ENCODE results near the gene LRRFIP1.
"Not testable (repeated sequence)": the region's sequence is repeated elsewhere in the genome, so short reads cannot be mapped to it uniquely, and the experiment has no call there.

LRRFIP1 gene

GRCh38 chr2:237779521-237779920 is 152.1 kb downstream of the LRRFIP1 start:
- no peaks in the 10 kb centered on the region for H3K9me2 ChIP-seq (replicated peaks; ENCODE audit: insufficient read depth, low read length)
- H3K36me3 ChIP-seq (replicated peaks; ENCODE audit: insufficient read depth, low read length): 0 out of 2 replicates have a peak, but pooled peaks cover 4% of the 10 kb centered on the region

GRCh38 chr2:237782181-237782580 is 154.8 kb downstream of the LRRFIP1 start:
- TF ChIP-seq CTCF (IDR thresholded peaks at IDR 0.05; ENCODE audit: low read length): no peak
- TF ChIP-seq EZH2 (optimal IDR thresholded peaks at IDR 0.05; ENCODE audit: low read depth, low read length): no peak
- TF ChIP-seq EZH2phosphoT487 (IDR thresholded peaks at IDR 0.05; ENCODE audit: low read length): no peak
- 0 out of 2 replicates have a peak, but pooled peaks cover 4% of the 10 kb centered on the region for H3K36me3 ChIP-seq (replicated peaks; ENCODE audit: insufficient read depth, low read length)
- no peak for DNase-seq

More at GRCh38 chr2:237779521-237779920, 152.1 kb downstream of the LRRFIP1 start:
- Histone ChIP-seq H3K9ac (ENCODE audit: low read length) (no peak overlapping the region), H3K79me2 (ENCODE audit: low read length) (no peaks in the 10 kb centered on the region), H2AFZ (ENCODE audit: low read length) (no peak overlapping the region), H3K27me3 (replicated peaks; ENCODE audit: insufficient read depth, low read length) (no peaks in the 10 kb centered on the region), H3K9me3 (replicated peaks; ENCODE audit: insufficient read depth, low read length) (no peaks in the 10 kb centered on the region), H3K4me1 (ENCODE audit: low read length) (no peaks in the 10 kb centered on the region), H3K27ac (ENCODE audit: low read length) (no peak overlapping the region), H3K4me2 (ENCODE audit: low read depth, low read length) (no peak overlapping the region), H3K4me3 (ENCODE audit: low read length) (no peak overlapping the region), H3F3A (ENCODE audit: insufficient read depth, low read length) (no peaks in the 10 kb centered on the region), H4K20me1 (ENCODE audit: insufficient read depth, low read length) (no peaks in the 10 kb centered on the region)
- DNase-seq: no peak
- TF ChIP-seq CTCF (IDR thresholded peaks at IDR 0.05; ENCODE audit: low read length): no peak
- TF ChIP-seq EZH2phosphoT487 (IDR thresholded peaks at IDR 0.05; ENCODE audit: low read length): no peak
- no peak for TF ChIP-seq EZH2 (optimal IDR thresholded peaks at IDR 0.05; ENCODE audit: low read depth, low read length)

GRCh38 chr2:237783678-237784077 is 156.3 kb downstream of the LRRFIP1 start:
- H4K20me1 ChIP-seq (ENCODE audit: insufficient read depth, low read length); H3K9me2 ChIP-seq (replicated peaks; ENCODE audit: insufficient read depth, low read length); H3F3A ChIP-seq (ENCODE audit: insufficient read depth, low read length); H3K36me3 ChIP-seq (replicated peaks; ENCODE audit: insufficient read depth, low read length); H3K27ac ChIP-seq (ENCODE audit: low read length); H3K9ac ChIP-seq (ENCODE audit: low read length); H3K79me2 ChIP-seq (ENCODE audit: low read length); H3K4me1 ChIP-seq (ENCODE audit: low read length); H2AFZ ChIP-seq (ENCODE audit: low read length); H3K4me2 ChIP-seq (ENCODE audit: low read depth, low read length); H3K4me3 ChIP-seq (ENCODE audit: low read length); H3K9me3 ChIP-seq (replicated peaks; ENCODE audit: insufficient read depth, low read length); DNase-seq; H3K27me3 ChIP-seq (replicated peaks; ENCODE audit: insufficient read depth, low read length): not testable (repeated sequence)

More at GRCh38 chr2:237782181-237782580, 154.8 kb downstream of the LRRFIP1 start:
- no peaks in the 10 kb centered on the region for H4K20me1 ChIP-seq (ENCODE audit: insufficient read depth, low read length)
- H3K79me2 ChIP-seq (ENCODE audit: low read length): no peaks in the 10 kb centered on the region
- H3K27ac ChIP-seq (ENCODE audit: low read length): no peak overlapping the region
- no peak overlapping the region for H3K4me3 ChIP-seq (ENCODE audit: low read length)
- H3K9me2 ChIP-seq (replicated peaks; ENCODE audit: insufficient read depth, low read length): no peaks in the 10 kb centered on the region
- no peaks in the 10 kb centered on the region for H3K27me3 ChIP-seq (replicated peaks; ENCODE audit: insufficient read depth, low read length)
- no peaks in the 10 kb centered on the region for H3K4me1 ChIP-seq (ENCODE audit: low read length)
- no peak overlapping the region for H2AFZ ChIP-seq (ENCODE audit: low read length)
- H3K4me2 ChIP-seq (ENCODE audit: low read depth, low read length): no peak overlapping the region
- H3F3A ChIP-seq (ENCODE audit: insufficient read depth, low read length): no peaks in the 10 kb centered on the region
- no peak overlapping the region for H3K9ac ChIP-seq (ENCODE audit: low read length)
- no peaks in the 10 kb centered on the region for H3K9me3 ChIP-seq (replicated peaks; ENCODE audit: insufficient read depth, low read length)

- Histone ChIP-seq H3K27me3 (replicated peaks; ENCODE audit: insufficient read depth, low read length) (no peaks in the 10 kb centered on the region), H3K27ac (ENCODE audit: low read length) (no peak overlapping the region), H3K9me2 (replicated peaks; ENCODE audit: insufficient read depth, low read length) (no peaks in the 10 kb centered on the region), H3K36me3 (replicated peaks; ENCODE audit: insufficient read depth, low read length) (no peaks in the 10 kb centered on the region), H3K4me3 (ENCODE audit: low read length) (no peak overlapping the region), H3K79me2 (ENCODE audit: low read length) (no peaks in the 10 kb centered on the region), H4K20me1 (ENCODE audit: insufficient read depth, low read length) (no peaks in the 10 kb centered on the region), H2AFZ (ENCODE audit: low read length) (no peak overlapping the region), H3K9me3 (replicated peaks; ENCODE audit: insufficient read depth, low read length) (no peaks in the 10 kb centered on the region), H3K4me2 (ENCODE audit: low read depth, low read length) (no peak overlapping the region), H3K4me1 (ENCODE audit: low read length) (no peaks in the 10 kb centered on the region), H3K9ac (ENCODE audit: low read length) (no peak overlapping the region), H3F3A (ENCODE audit: insufficient read depth, low read length) (no peaks in the 10 kb centered on the region)
- no peak for DNase-seq
- TF ChIP-seq EZH2phosphoT487 (IDR thresholded peaks at IDR 0.05; ENCODE audit: low read length) (no peak), EZH2 (optimal IDR thresholded peaks at IDR 0.05; ENCODE audit: low read depth, low read length) (no peak), CTCF (IDR thresholded peaks at IDR 0.05; ENCODE audit: low read length) (no peak)
These were observed 159.5 kb downstream of the LRRFIP1 start for GRCh38 chr2:237786936-237787335.

Measured in MM.1S (cell line).